Fibroblast of the aortic adventitia (primary cell): ENCODE results near the gene KPRP. TPM values are rescaled to one million over a fixed set of nuclear protein-coding genes. Genes with fewer than 3 reads are reported as not detected.

Experiments
- DNase-seq: peaks from one replicate; pipeline ENCODE4 v3.0.0-alpha.2; 2010; ENCODE audit warnings: low read depth
- H3K4me3 ChIP-seq: 2 replicates; pipeline ENCODE4 v1.5.1; 2011; ENCODE audit warnings: low read depth, mild to moderate bottlenecking, control low read depth, low read length, moderate library complexity
- CTCF ChIP-seq: IDR thresholded peaks from 2 replicates; pipeline ENCODE4 v1.5.1; 2011; ENCODE audit warnings: mild to moderate bottlenecking, low read length, control low read depth, inconsistent platforms; ENCODE audit not compliant: insufficient read depth
- total RNA-seq: library from RNA; depleted of rRNA; stranded (reverse); fragments of >200 nt; gene quantifications from 2 replicates; pipeline ENCODE4 v1.2.3, GENCODE V29; 2012; ENCODE audit warnings: low replicate concordance

The KPRP gene
- total RNA-seq, 1 donor: not detected

DNA sequence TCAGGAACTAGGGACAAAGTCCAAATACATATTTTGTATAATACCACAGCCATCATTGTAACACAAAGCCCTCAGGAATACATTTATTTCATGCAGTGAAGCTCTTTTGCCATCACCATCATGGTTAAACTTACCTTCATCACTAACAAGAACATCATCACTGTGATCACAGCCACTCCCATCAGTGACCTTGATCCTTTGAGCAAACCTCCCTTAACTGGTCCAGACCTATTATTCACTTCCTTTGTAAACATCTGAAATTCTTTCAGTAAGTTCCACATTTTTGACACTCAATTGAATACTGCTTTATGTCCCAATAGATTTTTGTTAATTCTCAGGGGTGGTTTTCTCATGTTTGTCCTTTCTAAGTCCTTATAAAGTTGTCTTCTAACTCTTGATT is 16.2 kb upstream of the KPRP start:
- H3K4me3 ChIP-seq: no peak overlapping the region
- no peak for DNase-seq
- no peak for TF ChIP-seq CTCF

- TF ChIP-seq CTCF: no peak
- H3K4me3 ChIP-seq: no peak overlapping the region
- peak; percentile 11 for DNase-seq
These were observed 14.3 kb upstream of the KPRP start for GRCh38 chr1:152743371-152744145.

DNA sequence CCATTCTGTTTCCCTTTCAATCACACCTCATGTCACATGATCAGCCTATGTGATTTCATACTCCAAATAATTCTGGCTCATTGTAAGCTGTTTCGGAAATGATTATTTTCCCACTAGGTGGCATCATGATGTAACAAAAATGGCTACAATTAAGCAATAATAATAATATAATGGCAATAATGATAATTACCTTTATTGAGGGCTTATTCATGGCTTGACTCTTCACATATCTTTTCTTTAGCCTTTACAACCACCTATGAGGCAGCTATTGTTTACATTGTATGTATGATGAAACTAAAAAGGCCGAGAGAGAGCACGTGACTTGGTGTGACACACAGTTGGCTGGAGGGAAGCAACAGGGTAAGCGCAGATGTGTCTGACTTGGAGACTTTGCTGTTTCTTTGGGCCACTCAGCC is 12.5 kb upstream of the KPRP start:
- peak; percentile 17 for DNase-seq
- H3K4me3 ChIP-seq: no peak overlapping the region
- TF ChIP-seq CTCF: no peak

- no peak for DNase-seq
- TF ChIP-seq CTCF: no peak
- H3K4me3 ChIP-seq: no peak overlapping the region
These were observed 11.9 kb upstream of the KPRP start for GRCh38 chr1:152745765-152746444.

- TF ChIP-seq CTCF: no peak
- no peak overlapping the region for H3K4me3 ChIP-seq
- DNase-seq: no peak
These were observed 10.0 kb upstream of the KPRP start for GRCh38 chr1:152747831-152748230.

DNA sequence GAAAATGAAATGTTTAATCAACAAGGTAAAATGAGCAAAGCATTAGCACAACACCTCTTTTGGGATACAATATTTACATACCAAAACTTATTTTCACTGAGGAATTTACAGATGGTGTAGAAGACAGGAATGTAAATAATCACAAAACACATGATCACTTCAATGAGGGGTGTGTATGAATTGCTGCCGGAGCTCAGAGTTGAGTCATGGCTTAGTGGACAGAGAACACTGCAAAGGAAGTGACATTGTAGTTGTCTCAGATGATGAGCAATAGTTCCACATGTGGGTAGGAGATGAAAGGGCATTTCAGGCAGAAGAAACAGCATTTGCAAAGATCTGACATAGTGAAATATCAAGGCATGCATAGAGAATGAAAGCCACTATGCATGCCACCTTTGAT is 5.6 kb upstream of the KPRP start:
- H3K4me3 ChIP-seq: no peak overlapping the region
- DNase-seq: peak; percentile 40
- no peak for TF ChIP-seq CTCF
